GM18505 (cell line): ENCODE measurements around the gene TMC6.
"Not testable (repeated sequence)": the region's sequence is repeated elsewhere in the genome, so short reads cannot be mapped to it uniquely, and the experiment has no call there.

Source experiments
- ATAC-seq: cut with Tn5 transposase; IDR thresholded peaks from one replicate; pipeline ENCODE4 v1.9.1; 2021; ENCODE audit not compliant: unreplicated experiment
- POLR2A ChIP-seq: IDR thresholded peaks from 4 replicates; pipeline ENCODE4 v1.6.1; 2011; ENCODE audit warnings: borderline replicate concordance; ENCODE audit not compliant: insufficient read depth, insufficient read length; ENCODE audit errors: extremely low read depth

The TMC6 gene

DNA sequence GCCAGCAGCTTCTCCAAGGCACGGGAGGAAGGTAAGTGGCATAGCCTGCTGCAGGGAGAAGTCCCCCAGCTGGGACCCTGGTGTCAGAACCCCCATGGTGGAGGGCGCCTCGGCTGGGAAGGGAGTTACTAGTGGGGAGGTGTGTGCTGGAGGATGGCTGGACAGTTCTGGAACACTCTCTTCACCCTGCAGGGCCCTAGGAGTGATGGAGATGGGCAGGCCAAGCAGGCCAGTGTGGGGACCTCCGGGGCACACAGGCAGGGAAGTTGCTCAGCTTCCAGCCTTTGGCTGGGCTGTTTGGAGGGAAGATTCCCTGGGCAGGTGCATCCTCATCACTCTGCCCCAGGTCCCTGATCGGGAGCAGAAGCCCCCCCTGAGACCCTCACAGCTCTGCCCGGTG, 18.3 kb upstream of the TMC6 start:
- ATAC-seq, result no peak
- no peak for TF ChIP-seq POLR2A

DNA sequence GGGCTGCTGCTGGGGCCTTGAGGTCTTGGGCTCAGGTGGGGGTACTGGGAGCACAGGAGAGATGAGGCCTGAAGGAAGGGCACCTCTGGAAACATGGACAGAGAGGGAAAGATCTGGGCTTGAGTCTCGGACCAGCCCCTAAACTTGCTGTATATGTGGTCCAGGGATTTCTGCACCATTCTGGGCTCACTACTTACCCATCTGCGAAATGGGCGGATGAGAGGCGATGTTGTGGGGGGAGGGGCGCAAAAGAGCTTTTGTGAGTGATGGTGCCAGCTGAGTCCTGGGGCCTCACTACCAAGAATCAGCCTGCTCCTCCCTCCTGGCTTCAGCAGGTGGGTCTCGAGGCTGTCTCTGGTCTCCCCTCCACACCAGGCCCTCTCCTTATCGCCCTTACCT, 17.9 kb upstream of the TMC6 start:
- no peak for ATAC-seq
- no peak for TF ChIP-seq POLR2A

GRCh38 chr17:78144736-78145641, 16.4 kb upstream of the TMC6 start:
- no peak for ATAC-seq
- TF ChIP-seq POLR2A, result no peak

DNA sequence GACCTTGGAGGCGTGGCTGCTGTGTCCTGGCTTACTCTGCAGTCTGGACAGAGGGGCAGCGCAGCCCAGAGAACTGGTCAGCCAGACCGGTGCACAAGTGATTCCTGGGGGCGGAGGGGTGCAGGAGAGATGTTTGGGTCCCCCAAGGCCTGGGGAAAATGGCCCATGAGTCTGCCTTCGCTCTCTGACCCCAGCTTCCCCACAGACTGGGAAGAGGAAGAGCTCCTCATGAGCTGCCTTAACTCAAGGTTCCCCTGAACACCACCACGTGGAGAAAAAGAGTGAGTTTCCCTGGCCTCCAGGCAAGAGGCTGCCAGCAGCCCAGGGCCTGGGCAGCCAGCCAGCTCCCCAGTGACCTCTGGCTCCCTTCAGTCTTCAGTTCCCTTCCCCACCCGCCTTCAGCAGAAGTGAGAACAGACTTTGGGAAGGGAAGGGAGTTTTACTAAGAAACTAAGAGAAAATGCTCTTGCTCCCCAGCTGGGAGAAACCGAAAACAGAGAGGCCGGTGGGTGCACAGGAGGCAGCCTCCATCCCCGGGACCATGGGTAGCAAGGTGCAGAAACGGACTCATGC, 15.7 kb upstream of the TMC6 start:
- ATAC-seq, result no peak
- peak; percentile 33 for TF ChIP-seq POLR2A

DNA sequence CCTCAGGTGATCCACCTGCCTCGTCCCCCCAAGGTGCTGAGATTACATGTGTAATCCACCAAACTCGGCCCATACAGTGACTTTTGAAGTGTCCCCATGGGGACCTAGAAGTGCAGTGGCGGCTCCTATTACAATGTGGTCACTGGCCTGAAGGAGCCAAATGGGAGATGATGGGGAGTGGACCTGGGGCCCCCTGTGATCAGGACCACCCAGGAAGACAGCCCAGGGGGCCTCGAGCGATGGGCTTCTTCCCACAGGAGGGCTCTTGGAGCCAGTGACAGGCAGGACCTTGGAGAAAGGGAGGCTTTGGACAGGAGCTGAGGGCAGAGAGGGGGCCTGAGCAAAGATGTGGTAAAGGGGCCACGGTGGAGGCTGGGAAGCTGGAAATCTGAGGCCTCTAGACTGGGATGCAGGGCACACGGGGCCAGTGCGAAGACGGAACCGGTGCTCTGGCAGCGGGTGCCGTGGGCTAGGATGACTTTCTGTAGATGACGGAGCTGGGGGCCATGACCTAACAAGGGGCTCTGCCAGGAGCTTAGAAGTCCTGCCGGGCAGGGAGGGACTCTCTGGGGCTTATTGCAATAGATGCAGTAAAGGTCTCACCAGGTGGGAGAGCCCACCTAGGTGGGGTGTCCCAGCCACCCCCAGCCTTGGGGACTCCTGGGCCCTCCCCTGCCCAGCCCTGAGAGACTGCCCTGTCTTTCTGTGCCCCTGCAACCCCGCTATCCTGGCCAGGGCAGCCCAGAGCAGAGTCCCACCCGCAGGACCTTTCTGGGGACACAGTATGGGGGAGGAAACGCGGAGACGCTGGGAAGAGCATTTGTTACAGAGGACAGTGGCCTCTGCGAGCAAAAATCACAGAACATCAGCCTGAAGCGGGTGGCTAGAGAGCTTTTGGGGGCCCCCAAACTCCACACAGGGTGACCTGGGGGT, 14.9 kb upstream of the TMC6 start:
- no peak for ATAC-seq
- TF ChIP-seq POLR2A, result no peak

- ATAC-seq, result no peak
- no peak for TF ChIP-seq POLR2A
Observed at GRCh38 chr17:78142119-78142861, 13.7 kb upstream of the TMC6 start.

DNA sequence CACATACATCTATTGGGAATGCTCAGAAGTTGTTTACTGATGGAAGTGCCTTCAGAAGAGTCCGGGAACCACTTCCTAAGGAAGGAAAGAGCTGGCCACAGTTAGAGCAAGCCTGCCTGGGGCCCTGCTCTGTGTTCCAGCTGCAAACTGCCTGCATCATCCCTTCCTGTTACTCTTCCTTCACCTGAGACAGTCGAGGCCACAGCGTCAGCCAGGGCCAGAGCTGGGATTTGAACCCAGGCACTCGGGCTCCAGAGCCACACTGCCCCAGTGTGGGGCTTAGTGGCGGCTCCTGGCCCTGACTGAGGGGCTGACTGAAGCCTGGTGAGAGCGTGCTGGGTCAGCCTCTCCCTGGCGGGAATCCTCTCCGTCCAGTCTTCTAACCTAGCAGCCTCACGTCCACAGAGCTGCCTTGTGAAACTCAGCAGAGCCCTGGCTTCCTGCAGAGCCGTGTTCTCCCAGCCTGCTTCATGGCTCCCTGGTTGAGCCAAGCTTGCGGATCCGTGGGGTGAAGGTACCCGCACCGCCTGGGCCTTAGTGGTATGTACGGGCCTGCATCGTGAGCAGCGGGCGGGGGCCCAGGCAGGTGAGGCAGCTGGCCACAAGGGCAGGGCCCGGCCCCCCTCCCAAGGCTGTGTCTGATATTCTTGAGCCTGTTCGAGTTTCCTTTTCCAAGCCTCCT, 13.0 kb upstream of the TMC6 start:
- no peak for ATAC-seq
- no peak for TF ChIP-seq POLR2A

DNA sequence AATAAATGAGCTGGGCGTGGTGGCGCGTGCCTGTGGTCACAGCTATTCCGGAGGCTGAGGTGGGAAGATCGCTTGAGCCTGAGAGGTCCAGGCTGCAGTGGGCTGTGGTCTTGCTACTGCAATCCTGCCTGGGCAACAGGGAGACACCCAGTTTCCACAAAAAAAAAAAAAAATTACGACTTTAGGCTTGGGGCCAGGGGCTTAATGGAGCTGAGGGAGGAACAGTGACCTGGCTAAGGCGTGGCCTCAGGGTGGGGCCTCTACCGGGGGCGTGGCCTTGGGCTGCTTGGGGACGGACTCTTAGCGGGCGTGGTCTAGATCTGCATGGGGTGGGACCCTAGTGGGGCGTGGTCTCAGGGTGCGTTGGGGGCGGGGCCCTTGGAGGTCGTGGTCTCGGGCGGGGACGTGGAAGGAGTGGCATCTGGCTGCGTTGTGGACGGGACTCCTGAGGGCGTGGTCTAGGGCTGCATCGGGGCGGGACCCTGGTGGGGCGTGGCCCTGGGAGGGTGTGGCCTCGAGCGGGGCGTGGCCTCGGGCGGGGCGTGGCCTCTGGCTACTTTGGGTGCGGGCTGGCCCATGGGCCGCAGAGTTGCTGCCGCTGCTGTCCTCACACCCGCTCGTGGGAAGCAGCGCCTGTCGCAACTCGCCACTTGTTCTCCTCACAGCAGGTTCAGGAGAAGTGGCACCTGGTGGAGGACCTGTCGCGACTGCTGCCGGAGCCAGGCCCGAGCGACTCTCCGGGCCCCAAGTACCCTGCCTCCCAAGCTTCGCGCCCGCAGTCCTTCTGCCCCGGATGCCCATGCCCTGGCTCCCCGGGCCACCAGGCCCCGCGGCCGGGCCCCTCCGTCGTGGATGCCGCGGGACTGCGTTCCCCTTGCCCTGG, 11.9 kb upstream of the TMC6 start:
- ATAC-seq, result peak; percentile 72
- peak; percentile 74 for TF ChIP-seq POLR2A

GRCh38 chr17:78139861-78140168, 11.3 kb upstream of the TMC6 start:
- not testable (repeated sequence) for ATAC-seq

- peak; percentile 41 for TF ChIP-seq POLR2A
- ATAC-seq, result no peak
Observed at GRCh38 chr17:78138204-78139060, 9.9 kb upstream of the TMC6 start.

DNA sequence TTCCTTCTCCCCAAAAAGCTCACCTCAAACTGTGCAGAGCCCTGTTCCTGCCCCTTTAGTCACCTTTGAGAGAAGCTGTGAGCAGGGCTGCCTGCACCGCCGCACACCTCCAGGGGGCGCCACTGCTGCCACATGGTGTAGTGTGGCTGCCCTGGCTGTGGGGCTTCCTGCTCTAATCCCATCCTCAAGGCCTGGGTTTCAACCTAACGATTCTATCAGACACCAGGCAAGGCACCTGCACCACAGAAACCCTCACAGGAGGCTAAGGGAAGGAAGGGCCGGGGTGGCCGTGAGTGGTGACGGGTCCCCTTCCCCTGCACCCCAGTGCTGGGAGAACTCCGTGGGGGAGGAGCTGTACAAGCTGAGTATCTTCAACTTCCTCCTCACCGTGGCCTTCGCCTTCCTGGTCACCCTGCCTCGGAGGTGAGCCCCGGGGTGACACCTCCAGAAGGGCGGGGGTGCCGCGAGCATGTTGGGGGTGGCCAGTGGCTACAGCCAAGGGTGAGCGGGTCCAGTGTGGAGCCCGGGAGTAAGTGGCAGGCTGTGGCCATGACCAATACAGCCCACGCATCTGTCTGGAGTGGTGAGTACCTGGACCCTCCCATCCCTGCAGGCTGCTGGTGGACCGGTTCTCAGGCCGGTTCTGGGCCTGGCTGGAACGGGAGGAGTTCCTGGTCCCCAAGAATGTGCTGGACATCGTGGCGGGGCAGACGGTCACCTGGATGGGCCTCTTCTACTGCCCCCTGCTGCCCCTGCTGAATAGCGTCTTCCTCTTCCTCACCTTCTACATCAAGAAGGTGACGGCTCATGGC, 9.0 kb upstream of the TMC6 start:
- ATAC-seq, result no peak
- TF ChIP-seq POLR2A, result peak; percentile 13
